Kidney tubule cell (primary cell): ENCODE measurements around the gene NCKAP5.

Experiments
- DNase-seq: peaks from one replicate; pipeline ENCODE4 v3.0.0-alpha.2; 2018; ENCODE audit warnings: low spot score

NCKAP5 gene

GRCh38 chr2:133568172-133568571 lies at the start of gene NCKAP5:
NCKAP5 (minus strand) TSS chr2:133568463; CDS start chr2:133517526, 50,937 bp downstream.
- DNase-seq = peak; percentile 47

- no peak for DNase-seq
Measured at GRCh38 chr2:133609664-133610063, 41.4 kb upstream of the NCKAP5 start.

GRCh38 chr2:133608291-133608690 lies 40.0 kb upstream of the NCKAP5 start:
- peak; percentile 51 for DNase-seq

DNA sequence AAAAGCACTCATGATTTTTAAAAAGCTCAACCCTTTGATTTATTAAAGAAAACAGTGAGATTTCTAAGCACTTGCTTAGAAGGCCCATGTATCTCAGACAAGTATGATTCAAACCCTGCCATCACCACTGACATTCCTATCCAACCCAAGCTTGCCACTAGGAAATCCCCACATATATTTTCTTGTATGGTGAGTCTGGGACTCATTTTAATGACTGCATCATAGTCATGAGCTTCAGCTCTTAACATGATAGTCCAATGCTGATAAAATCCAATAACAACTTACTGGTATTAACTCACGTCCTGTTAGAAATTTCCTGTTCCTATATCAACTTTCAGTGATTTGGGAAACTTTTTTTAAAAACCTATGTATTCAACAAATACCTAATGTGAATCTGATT lies 39.4 kb upstream of the NCKAP5 start:
- DNase-seq = peak; percentile 88

DNA sequence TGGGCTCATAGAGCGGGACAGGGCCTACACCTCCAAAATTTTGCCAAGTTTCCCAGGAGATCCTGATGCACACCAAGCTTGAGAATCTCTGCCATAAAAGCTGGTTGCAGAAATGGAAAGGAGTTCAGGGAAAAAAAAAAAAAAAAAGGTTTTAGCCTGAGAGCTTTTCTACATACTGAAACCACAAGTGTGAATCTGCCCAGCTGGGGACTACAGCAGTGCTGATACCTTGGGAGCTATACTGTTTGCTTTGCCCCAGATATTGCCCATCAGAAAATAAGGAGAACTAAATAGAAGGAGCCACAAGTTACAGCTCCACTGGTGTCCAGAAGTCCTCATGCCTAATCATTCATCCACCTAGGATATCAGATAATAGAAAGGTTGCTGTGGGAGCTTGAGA lies 38.4 kb upstream of the NCKAP5 start:
- no peak for DNase-seq

- DNase-seq = no peak
Measured at GRCh38 chr2:133605766-133606137, 37.5 kb upstream of the NCKAP5 start.

DNA sequence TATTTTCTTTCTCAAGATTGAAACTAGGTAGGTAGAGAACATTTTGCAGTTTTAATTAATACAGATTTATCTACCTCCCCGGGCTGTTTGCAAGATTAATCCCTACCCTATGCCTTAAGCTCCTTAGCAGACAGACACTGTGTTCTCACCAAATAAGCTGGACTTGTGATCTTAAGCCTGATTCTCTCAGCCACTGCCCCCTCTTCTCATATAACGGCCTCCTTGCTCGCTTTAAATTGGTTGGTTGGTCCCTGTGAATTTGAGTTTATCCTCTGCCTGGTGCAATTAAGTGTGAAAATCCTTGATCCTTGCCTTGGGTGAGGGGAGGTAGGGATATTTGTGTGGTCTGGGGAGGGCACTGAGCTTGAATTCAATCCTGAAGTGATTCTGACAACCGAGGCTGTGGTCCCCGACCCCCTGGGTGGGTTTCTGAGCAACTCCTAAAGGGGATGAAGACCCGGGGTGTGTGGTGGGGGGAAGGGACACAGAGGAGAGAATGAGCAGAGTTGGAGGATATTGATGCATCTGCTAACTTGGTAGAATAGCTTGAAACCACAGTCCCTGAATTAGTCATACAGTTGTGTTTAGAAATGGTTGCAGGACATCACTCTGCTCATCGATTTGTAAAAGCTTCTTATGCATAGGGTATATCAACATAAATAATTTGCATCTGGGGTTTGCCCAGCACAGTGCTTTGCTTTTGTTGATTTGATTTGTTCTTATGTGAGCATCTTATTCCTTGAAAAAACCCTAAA lies 36.9 kb upstream of the NCKAP5 start:
- peak; percentile 36 for DNase-seq

DNA sequence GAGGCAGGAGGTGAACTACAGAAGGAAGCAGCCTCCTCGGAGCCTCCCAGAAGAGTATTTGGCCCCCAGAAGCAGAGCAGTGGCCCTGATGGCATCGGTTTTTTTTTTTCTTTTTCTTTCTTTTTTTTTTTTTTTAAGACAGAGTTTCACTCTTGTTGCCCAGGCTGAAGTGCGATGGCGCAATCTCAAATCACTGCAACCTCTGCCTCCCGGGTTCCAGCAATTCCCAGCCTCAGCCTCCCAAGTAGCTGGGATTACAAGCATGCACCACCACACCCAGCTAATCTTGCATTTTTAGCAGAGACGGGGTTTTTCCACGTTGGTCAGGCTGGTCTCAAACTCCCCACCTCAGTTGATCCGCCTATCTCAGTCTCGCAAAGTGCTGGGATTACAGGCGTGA lies 34.8 kb upstream of the NCKAP5 start:
- no peak for DNase-seq

DNA sequence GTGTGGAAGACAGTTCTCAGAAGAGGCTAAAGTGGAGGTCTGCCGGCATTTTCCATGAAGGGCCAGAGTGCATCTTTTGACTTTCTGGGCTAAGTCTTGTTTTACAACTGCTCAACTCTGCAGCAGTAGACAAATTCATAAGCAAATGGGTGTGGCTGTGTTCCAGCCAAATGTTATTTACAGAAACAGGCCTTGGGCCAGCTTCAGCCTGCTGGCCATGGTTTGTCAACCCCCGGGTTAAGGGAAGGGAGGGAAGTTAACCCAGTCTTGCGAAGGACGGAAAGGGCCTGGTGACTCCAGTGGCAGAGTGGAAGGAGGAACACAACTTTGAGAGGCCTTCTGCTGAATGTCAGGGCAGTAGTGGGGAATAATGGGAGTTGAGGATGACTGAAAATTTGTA lies 34.3 kb upstream of the NCKAP5 start:
- DNase-seq = no peak

- no peak for DNase-seq
Measured at GRCh38 chr2:133600266-133600928, 32.1 kb upstream of the NCKAP5 start.

DNA sequence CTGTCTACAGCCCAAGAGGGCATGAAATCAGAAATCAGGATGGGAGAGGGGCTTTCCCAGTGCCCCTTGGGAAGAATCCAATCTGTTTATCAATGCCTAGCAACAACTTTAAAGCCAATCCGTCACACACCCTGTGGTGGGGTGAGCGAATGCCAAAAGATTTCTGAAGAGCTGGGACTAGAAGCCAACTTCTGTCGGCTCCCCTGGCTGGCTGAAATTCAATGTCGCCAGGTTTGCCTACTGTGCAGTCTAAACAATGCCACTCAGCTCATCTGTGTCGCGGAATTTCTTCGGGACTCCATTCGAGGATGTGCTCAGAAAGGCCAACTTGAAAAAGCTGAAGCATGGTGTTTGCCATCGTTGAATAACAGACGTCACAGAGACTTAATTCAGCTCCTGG lies 31.5 kb upstream of the NCKAP5 start:
- DNase-seq = no peak

GRCh38 chr2:133599211-133599803 lies 31.0 kb upstream of the NCKAP5 start:
- no peak for DNase-seq

GRCh38 chr2:133598769-133599168 lies 30.5 kb upstream of the NCKAP5 start:
- no peak for DNase-seq

DNA sequence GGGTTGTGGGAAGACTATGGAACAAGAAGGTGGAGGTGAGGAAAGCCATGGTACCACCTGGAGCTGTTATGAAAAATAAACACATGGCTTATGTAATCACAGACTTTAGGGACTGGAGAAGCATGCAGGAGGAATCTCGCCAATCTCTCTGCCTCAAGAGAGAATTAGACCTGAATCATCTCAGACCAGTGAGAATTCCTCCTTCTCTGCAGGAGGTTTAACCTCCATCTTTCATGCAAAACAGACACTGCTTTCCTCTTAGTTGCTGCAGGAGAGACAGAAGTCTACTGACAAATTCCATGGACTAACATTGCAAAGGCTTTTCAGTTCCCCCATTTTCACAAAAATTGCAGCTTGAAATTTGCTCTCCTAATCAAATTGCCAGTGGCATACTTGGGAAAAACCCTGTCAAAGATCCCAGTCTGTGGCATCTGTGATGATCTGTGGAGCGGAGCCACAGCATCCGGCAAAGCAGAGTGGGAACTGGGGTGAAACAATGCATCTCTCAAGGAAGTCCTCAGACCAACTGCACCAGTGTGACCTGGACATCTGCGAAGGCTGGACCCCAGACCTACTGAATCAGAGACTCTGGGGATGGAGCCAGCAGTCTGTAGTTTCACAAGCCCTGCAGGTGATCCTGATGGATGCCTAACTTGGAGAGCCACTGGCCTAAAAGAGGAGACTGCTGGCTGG lies 28.6 kb upstream of the NCKAP5 start:
- DNase-seq = peak; percentile 55

DNA sequence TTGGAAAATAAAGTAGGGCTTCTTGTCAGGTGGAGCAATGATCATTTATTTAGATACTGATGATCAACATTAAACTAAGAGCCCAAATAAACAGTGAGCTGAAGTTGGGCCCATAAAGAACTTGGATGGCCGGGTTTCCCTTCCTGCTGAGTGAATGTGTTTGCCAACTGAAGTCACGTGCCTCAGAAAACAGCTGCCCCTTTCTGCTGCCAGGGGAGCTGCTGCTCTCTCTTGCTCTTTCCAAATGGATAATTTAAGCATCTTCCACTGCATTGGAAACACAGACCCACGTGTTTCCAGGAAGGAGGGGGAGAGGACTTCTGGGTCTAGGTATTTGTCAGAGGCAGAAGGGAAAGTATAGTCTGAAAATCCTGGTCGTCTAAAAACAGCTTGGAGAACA lies 22.9 kb upstream of the NCKAP5 start:
- peak; percentile 41 for DNase-seq

DNA sequence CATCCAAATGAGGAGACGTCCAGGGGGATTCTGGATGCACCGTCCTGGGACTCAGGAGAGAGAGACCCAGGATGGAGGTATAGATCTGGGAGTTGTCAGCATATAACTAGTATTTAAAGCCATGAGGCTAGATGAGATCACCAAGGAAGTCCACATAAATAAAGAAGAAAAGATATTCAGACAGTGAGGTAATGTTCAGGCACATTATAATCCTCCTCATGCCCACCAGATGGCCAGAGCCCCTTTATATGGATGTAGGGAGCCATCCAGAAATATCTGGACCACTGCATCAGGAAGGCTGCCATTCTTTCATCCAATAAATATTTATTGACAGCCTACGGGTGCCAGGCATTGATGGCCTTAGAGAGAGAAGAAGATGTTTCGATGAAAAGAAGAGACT lies 21.2 kb upstream of the NCKAP5 start:
- peak; percentile 33 for DNase-seq

- DNase-seq = no peak
Measured at GRCh38 chr2:133588144-133588543, 19.9 kb upstream of the NCKAP5 start.

DNA sequence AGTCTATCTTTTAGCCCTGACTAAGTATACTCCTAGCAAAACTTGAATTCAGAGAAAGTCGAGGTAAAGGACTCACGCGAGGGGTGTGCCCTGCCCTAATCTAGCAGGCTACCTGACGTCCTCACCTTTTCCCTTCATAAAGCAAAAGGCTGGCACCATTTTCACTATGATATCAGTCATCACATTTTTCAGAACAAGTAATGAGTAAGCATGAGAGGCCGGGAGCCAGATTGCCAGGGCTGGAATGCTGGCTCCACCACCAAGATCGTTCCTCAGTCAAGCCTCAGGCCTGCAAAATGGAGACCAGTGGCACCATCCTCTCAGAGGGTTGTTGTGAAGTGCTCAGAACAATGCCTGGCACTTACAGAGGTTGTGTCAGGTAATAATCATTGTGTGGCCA lies 18.7 kb upstream of the NCKAP5 start:
- peak; percentile 47 for DNase-seq

DNA sequence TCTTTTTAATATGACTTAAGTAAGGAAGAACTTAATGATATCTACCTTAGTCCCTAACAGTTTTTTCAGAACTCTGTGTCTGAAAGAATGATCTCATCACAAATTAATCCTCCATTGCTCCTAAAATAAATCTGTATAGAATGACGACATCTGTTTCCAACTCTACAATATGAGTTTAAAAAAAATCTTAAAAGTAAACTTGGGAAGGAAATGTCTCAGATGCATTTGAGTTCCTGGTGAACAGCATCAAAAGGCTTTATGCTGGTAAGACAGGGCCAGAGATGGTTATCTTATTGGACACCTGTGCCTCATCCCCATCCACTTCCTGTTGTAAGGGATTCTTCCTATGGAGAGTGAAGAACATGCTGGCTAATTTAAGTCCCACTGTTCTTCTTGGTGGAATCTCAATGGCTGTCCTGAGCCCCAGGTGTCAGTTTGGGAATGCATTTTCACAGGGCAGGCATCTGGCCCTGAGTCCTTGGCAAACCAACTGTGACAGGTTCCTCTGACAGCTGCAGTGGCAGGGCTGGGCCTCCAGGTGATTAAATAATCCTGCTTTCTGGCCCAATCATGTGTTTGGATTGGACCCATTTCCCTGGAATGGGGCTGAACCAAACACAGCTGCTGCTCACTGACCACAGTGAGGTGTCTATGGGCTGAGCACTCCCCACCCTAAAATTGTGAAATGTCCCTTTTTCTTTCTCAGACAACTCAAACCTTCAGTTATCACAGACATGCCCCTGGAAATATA lies 12.9 kb upstream of the NCKAP5 start:
- DNase-seq = peak; percentile 15

DNA sequence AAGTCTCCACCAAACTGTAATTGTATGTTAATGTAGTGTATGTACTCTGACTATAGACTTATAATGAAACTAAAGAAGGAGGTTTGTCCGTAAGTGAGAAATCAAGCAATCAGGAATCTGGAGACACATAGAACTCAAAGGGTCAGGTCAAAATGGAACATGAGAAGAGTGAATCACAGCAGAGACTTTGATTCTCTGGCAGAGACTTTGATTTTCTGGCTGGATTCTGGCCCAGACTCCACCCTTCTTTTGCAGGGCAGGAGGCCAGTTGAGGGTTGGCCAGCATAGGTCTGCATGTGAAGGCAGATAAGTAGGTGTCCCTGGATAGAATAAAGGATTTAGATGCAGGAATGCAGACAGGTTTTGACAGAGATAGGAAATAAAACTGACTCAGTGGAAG lies 11.0 kb upstream of the NCKAP5 start:
- peak; percentile 43 for DNase-seq

- peak; percentile 27 for DNase-seq
Measured at GRCh38 chr2:133576714-133577113, 8.5 kb upstream of the NCKAP5 start.

- no peak for DNase-seq
Measured at GRCh38 chr2:133574620-133575019, 6.4 kb upstream of the NCKAP5 start.
